Dendritic cell treated with granulocyte-macrophage colony-stimulating factor and Interleukin-4, amounts not matched to agents 40 ng/mL and 50 ng/mL, for 4 days (primary cell): Measurements from ENCODE around the gene LRR1.
A peak's percentile ranks its signal among the peaks of the same experiment; 100 is the strongest.
"Not testable (repeated sequence)": the region's sequence is repeated elsewhere in the genome, so short reads cannot be mapped to it uniquely, and the experiment has no call there.

Source experiments
- H3K27ac Mint-ChIP-seq: one replicate; pipeline ENCODE4 v1.8.0; 2022; ENCODE audit warnings: mild to moderate bottlenecking, mixed read lengths
- H3K27me3 Mint-ChIP-seq: one replicate; pipeline ENCODE4 v1.8.0; 2022; ENCODE audit warnings: mild to moderate bottlenecking, mixed read lengths
- H3K36me3 Mint-ChIP-seq: one replicate; pipeline ENCODE4 v1.8.0; 2022; ENCODE audit warnings: low read depth, mixed read lengths
- H3K4me1 Mint-ChIP-seq: one replicate; pipeline ENCODE4 v1.8.0; 2022; ENCODE audit warnings: low read depth, mixed read lengths
- H3K4me3 Mint-ChIP-seq: one replicate; pipeline ENCODE4 v1.8.0; 2022; ENCODE audit warnings: mild to moderate bottlenecking, moderate library complexity, mixed read lengths
- H3K9me3 Mint-ChIP-seq: one replicate; pipeline ENCODE4 v1.8.0; 2022; ENCODE audit warnings: mixed read lengths
- intact Hi-C: fragments of 100-400 bp; cut with micrococcal nuclease; formaldehyde crosslinking; loops from one replicate; pipeline ENCODE4 v1.15.0; 2022

Gene LRR1

GRCh38 chr14:49607583-49607982 lies 8.8 kb downstream of the LRR1 start:
- intact Hi-C loops: no loop called here
- Mint-ChIP-seq H3K4me3 (no peak overlapping the region), H3K4me1 (peaks cover 6% of the 10 kb centered on the region), H3K27ac (no peak overlapping the region), H3K27me3 (no peaks in the 10 kb centered on the region), H3K36me3 (peaks cover 68% of the 10 kb centered on the region), H3K9me3 (no peaks in the 10 kb centered on the region)

- peaks cover 55% of the 10 kb centered on the region for H3K36me3 Mint-ChIP-seq
- H3K27me3 Mint-ChIP-seq: no peaks in the 10 kb centered on the region
- H3K27ac Mint-ChIP-seq: no peak overlapping the region
- intact Hi-C loops: no loop called here
- H3K9me3 Mint-ChIP-seq: no peaks in the 10 kb centered on the region
- H3K4me1 Mint-ChIP-seq: peaks cover 6% of the 10 kb centered on the region
- H3K4me3 Mint-ChIP-seq: no peak overlapping the region
Observed at GRCh38 chr14:49612251-49612650, 13.5 kb downstream of the LRR1 start.

DNA sequence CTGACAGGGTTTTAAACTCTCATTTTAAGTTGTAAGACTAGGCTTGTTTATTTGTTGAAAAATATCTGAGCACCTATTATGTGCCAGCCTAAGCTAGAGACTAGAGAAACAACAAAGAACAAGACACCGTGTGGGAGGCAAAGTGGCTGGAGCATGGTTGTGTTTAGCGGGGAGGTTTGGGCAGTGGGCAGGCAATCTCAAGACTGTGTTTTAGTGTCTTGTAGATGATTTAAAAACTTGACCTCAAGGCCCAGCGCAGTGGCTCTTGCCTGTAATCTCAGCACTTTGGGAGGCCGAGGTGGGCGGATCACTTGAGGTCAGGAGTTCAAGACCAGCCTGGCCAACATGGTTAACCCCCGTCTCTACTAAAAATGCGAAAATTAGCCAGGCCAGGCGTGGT lies 13.9 kb downstream of the LRR1 start:
- Mint-ChIP-seq H3K4me3 (no peak overlapping the region), H3K9me3 (no peaks in the 10 kb centered on the region), H3K36me3 (peaks cover 58% of the 10 kb centered on the region), H3K27ac (no peak overlapping the region), H3K27me3 (no peaks in the 10 kb centered on the region), H3K4me1 (peaks cover 11% of the 10 kb centered on the region)
- intact Hi-C loops: no loop called here

- Mint-ChIP-seq H3K36me3 (peaks cover 62% of the 10 kb centered on the region), H3K27ac (no peak overlapping the region), H3K4me3 (no peak overlapping the region), H3K9me3 (no peaks in the 10 kb centered on the region), H3K27me3 (no peaks in the 10 kb centered on the region), H3K4me1 (peaks cover 23% of the 10 kb centered on the region)
- intact Hi-C loops: no loop called here
Observed at GRCh38 chr14:49614196-49614595, 15.5 kb downstream of the LRR1 start.

DNA sequence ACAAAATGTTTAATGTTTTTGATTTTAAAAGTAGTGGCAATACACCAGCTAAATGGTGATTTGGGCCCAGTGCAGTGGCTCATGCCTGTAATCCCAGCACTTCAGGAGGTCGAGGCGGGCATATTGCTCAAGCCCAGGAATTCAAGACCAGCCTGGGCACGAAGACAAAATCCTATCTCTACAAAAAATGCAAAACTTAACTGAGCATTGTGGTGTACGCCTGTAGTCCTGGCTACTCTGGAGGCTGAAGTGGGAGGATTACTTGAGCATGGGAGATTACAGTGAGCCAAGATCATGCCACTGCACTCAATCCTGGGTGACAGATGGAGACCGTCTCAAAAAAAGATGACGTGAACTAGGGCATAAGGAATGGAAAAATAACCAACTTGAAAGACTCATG lies 17.0 kb downstream of the LRR1 start:
- H3K36me3 Mint-ChIP-seq: peaks cover 65% of the 10 kb centered on the region
- intact Hi-C loops: no loop called here
- no peak overlapping the region for H3K4me3 Mint-ChIP-seq
- H3K9me3 Mint-ChIP-seq: no peaks in the 10 kb centered on the region
- peak overlapping the region; percentile 56 for H3K27ac Mint-ChIP-seq
- H3K4me1 Mint-ChIP-seq: peaks cover 21% of the 10 kb centered on the region
- no peaks in the 10 kb centered on the region for H3K27me3 Mint-ChIP-seq

DNA sequence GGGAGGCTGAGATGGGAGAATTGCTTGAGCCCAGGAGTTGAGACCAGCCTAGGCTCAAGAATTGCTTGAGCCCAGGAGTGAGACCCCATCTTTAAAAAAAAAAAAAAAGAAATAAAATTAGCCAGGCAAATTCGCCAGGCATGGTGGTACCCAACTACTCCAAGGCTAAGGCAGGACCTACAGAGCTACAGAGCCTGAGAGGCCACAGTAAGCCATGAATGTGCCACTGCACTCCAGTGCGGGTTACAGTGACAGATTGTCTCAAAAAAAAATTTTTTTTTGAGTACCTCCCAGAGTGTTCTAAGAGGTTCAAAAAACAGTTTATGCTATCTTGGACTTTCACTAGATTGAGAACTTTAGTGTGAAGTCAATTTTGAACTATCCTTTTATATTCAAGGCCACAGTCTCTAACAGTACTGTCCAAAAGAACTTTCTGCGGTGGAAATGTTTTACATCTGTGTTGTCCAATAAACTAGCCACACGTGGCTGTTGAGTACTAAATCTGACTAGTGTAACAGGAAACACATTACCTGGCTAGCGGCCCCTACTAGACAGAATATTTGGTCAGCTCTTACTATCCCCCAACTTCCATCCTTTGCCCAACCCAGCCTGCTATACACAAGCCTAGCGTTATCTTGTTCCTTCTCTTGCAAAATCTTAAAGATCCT lies 19.2 kb downstream of the LRR1 start:
- Mint-ChIP-seq H3K9me3 (no peaks in the 10 kb centered on the region), H3K36me3 (peaks cover 79% of the 10 kb centered on the region), H3K27ac (no peak overlapping the region), H3K4me1 (peaks cover 27% of the 10 kb centered on the region), H3K4me3 (no peak overlapping the region), H3K27me3 (no peaks in the 10 kb centered on the region)
- intact Hi-C loops: no loop called here

DNA sequence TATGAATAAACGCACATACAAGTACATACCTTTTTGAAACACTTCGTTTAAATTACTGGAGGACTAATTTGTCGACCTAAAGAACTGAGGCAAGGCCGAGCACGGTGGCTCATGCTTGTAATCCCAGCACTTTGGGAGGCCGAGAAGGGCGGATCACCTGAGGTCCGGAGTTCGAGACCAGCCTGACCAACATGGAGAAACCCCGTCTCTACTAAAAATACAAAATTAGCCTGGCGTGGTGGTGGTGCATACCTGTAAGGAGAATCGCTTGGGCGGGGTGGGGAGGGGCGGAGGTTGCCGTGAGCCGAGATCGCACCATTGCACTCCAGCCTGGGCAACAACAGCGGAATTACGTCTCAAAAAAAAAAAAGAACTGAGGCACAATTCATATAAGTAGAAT lies 20.5 kb downstream of the LRR1 start:
- H3K9me3 Mint-ChIP-seq, H3K27me3 Mint-ChIP-seq, intact Hi-C loops: not testable (repeated sequence)
- Mint-ChIP-seq H3K36me3 (peaks cover 70% of the 10 kb centered on the region), H3K27ac (peak overlapping the region; percentile 100), H3K4me1 (peaks cover 27% of the 10 kb centered on the region), H3K4me3 (peak overlapping the region; percentile 99)

- H3K27me3 Mint-ChIP-seq: no peaks in the 10 kb centered on the region
- H3K27ac Mint-ChIP-seq: peak overlapping the region; percentile 100
- H3K36me3 Mint-ChIP-seq: peaks cover 70% of the 10 kb centered on the region
- H3K9me3 Mint-ChIP-seq: no peaks in the 10 kb centered on the region
- H3K4me1 Mint-ChIP-seq: peaks cover 27% of the 10 kb centered on the region
- H3K4me3 Mint-ChIP-seq: peak overlapping the region; percentile 99
- intact Hi-C loops: loop anchor here (1.0 to 2.0 kb wide), 2 partner anchors 15 to 20 kb away; partner anchors contain the start of gene DNAAF2
Observed at GRCh38 chr14:49619730-49620129, 21.0 kb downstream of the LRR1 start.

- Mint-ChIP-seq H3K4me3 (peak within 1 kb of the TSS; percentile 99), H3K36me3 (peaks cover 72% of the 10 kb centered on the region), H3K27me3 (no peaks in the 10 kb centered on the region), H3K9me3 (no peaks in the 10 kb centered on the region), H3K4me1 (peaks cover 27% of the 10 kb centered on the region), H3K27ac (peak within 1 kb of the TSS; percentile 100)
- intact Hi-C loops: loop anchor here (1.0 to 2.0 kb wide), 2 partner anchors 14 to 21 kb away; partner anchors contain the start of gene DNAAF2
Observed at GRCh38 chr14:49620182-49621113, 21.7 kb downstream of the LRR1 start, which contains the start of the genes MGAT2 and RPL36AL. Gene MGAT2 (plus strand): TSS chr14:49620799. CDS start chr14:49621269, 470 bp downstream. Gene RPL36AL (minus strand): TSS chr14:49620626. CDS start chr14:49619104, 1,522 bp downstream.

DNA sequence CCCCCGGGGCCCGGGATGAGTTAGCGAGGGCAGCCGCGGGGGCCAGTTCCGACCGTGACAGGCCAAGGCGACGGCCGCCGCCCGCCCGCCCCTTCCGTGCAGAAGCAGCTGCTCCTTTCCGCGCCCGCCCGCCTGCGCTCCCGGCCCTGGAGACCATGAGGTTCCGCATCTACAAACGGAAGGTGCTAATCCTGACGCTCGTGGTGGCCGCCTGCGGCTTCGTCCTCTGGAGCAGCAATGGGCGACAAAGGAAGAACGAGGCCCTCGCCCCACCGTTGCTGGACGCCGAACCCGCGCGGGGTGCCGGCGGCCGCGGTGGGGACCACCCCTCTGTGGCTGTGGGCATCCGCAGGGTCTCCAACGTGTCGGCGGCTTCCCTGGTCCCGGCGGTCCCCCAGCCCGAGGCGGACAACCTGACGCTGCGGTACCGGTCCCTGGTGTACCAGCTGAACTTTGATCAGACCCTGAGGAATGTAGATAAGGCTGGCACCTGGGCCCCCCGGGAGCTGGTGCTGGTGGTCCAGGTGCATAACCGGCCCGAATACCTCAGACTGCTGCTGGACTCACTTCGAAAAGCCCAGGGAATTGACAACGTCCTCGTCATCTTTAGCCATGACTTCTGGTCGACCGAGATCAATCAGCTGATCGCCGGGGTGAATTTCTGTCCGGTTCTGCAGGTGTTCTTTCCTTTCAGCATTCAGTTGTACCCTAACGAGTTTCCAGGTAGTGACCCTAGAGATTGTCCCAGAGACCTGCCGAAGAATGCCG lies 22.6 kb downstream of the LRR1 start:
- Mint-ChIP-seq H3K27ac (peak overlapping the region; percentile 100), H3K27me3 (no peaks in the 10 kb centered on the region), H3K4me1 (peaks cover 27% of the 10 kb centered on the region), H3K4me3 (peak overlapping the region; percentile 99), H3K36me3 (peaks cover 73% of the 10 kb centered on the region), H3K9me3 (no peaks in the 10 kb centered on the region)
- intact Hi-C loops: loop anchor here (2.0 kb wide), 1 partner anchor 14 kb away; the partner anchor contains the start of gene DNAAF2

DNA sequence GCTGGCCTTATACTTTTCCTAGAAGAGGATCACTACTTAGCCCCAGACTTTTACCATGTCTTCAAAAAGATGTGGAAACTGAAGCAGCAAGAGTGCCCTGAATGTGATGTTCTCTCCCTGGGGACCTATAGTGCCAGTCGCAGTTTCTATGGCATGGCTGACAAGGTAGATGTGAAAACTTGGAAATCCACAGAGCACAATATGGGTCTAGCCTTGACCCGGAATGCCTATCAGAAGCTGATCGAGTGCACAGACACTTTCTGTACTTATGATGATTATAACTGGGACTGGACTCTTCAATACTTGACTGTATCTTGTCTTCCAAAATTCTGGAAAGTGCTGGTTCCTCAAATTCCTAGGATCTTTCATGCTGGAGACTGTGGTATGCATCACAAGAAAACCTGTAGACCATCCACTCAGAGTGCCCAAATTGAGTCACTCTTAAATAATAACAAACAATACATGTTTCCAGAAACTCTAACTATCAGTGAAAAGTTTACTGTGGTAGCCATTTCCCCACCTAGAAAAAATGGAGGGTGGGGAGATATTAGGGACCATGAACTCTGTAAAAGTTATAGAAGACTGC lies 23.4 kb downstream of the LRR1 start:
- peak overlapping the region; percentile 100 for H3K27ac Mint-ChIP-seq
- peaks cover 70% of the 10 kb centered on the region for H3K36me3 Mint-ChIP-seq
- H3K27me3 Mint-ChIP-seq: no peaks in the 10 kb centered on the region
- peak overlapping the region; percentile 99 for H3K4me3 Mint-ChIP-seq
- H3K9me3 Mint-ChIP-seq: no peaks in the 10 kb centered on the region
- intact Hi-C loops: no loop called here
- peaks cover 27% of the 10 kb centered on the region for H3K4me1 Mint-ChIP-seq

GRCh38 chr14:49623387-49623786 lies 24.6 kb downstream of the LRR1 start:
- no peaks in the 10 kb centered on the region for H3K27me3 Mint-ChIP-seq
- H3K27ac Mint-ChIP-seq: no peak overlapping the region
- intact Hi-C loops: no loop called here
- no peak overlapping the region for H3K4me3 Mint-ChIP-seq
- peaks cover 18% of the 10 kb centered on the region for H3K4me1 Mint-ChIP-seq
- peaks cover 61% of the 10 kb centered on the region for H3K36me3 Mint-ChIP-seq
- no peaks in the 10 kb centered on the region for H3K9me3 Mint-ChIP-seq
